ENCODE data around the gene EXOC6B. TPM values are rescaled to one million over a fixed set of nuclear protein-coding genes. Genes with fewer than 3 reads are reported as not detected.

Gene EXOC6B
- total and polyA plus RNA-seq, 10 of the 15 experiments (the other 5 are each of a cell fraction or from before 2014, with no cell fraction given) = 0.23 to 2.2 (median 1.2) TPM

DNA sequence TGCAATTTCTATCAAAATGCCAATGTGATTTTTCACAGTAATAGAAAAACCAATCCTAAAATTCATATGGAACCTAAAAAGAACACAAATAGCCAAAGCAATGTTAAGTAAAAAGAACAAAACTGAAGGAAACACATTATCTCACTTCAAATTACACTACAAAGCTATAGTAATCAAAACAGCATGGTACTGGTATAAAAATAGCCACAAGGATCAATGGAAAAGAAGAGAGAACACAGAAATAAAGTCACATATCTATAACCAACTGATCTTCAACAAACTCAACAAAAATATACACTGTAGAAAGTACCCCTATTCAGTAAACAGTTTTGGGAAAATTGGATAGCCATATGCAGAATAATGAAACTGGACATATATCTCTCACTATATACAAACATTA is 426.0 kb downstream of the EXOC6B start:
- Histone ChIP-seq H3K9ac (ENCODE audit: control insufficient read depth, insufficient read depth, low read length) (no peak overlapping the region), H3K4me3 (no peak overlapping the region), H3K36me3 (ENCODE audit: control insufficient read depth in 2 of 2, insufficient read depth in 2 of 2, low read length in 1 of 2) (no peaks in the 10 kb centered on the region), H3K4me2 (ENCODE audit: control insufficient read depth, insufficient read depth) (no peak overlapping the region), H4K20me1 (ENCODE audit: control insufficient read depth, insufficient read depth) (no peaks in the 10 kb centered on the region), H2AFZ (ENCODE audit: control insufficient read depth, low read depth, low read length) (no peak overlapping the region), H3K9me3 (replicated peaks; ENCODE audit: control insufficient read depth, insufficient read depth, low read length) (no peaks in the 10 kb centered on the region), H3K27me3 (replicated peaks in 1 of 2; ENCODE audit: control insufficient read depth in 2 of 2, insufficient read depth in 2 of 2, low read length in 1 of 2) (no peaks in the 10 kb centered on the region), H3K79me2 (ENCODE audit: control insufficient read depth, insufficient read depth, low read length) (no peaks in the 10 kb centered on the region), H3K4me1 (ENCODE audit: control insufficient read depth, insufficient read depth, low read length) (no peaks in the 10 kb centered on the region), H3K27ac (ENCODE audit: control insufficient read depth, insufficient read depth) (no peak overlapping the region)
- ChIA-PET CTCF (no interaction called here), POLR2A (no interaction called here), SMC1A (ENCODE audit: uncharacterized antibody, unreplicated experiment) (no interaction called here), RAD21 (ENCODE audit: unreplicated experiment) (no interaction called here)
- BruUV-seq (replicated peaks) = no TSS peak
- in situ Hi-C loops (cut with MboI) (no loop called here), intact Hi-C loops (cut with micrococcal nuclease; ENCODE audit: unreplicated experiment) (no loop called here)
- DNase-seq (ENCODE audit: low read depth, low spot score) (no peak), ATAC-seq (no peak), FAIRE-seq (no peak)
- no peak for TF ChIP-seq RELA (IDR thresholded peaks at IDR 0.05; ENCODE audit: borderline replicate concordance, partially characterized antibody)
- TF ChIP-seq CBX5 (IDR thresholded peaks at IDR 0.05; ENCODE audit: low read depth) = no peak
- TF ChIP-seq, protein P1, sequence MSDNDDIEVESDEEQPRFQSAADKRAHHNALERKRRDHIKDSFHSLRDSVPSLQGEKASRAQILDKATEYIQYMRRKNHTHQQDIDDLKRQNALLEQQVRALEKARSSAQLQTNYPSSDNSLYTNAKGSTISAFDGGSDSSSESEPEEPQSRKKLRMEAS (IDR thresholded peaks at IDR 0.05; ENCODE audit: low read depth, low read length) = no peak
- no peak for TF ChIP-seq BRCA1 (IDR thresholded peaks at IDR 0.05; ENCODE audit: low read depth, low read length)
- TF ChIP-seq POLR2AphosphoS5 (IDR thresholded peaks at IDR 0.05; ENCODE audit: low read length) = no peak
- no peak for TF ChIP-seq SUPT20H (IDR thresholded peaks at IDR 0.05; ENCODE audit: borderline replicate concordance, control insufficient read depth, low read depth, low read length)
- TF ChIP-seq WRNIP1 (IDR thresholded peaks at IDR 0.05; ENCODE audit: borderline replicate concordance, low read depth, low read length) = no peak
- no peak for TF ChIP-seq IKZF2 (IDR thresholded peaks at IDR 0.05)
- TF ChIP-seq, protein P2, sequence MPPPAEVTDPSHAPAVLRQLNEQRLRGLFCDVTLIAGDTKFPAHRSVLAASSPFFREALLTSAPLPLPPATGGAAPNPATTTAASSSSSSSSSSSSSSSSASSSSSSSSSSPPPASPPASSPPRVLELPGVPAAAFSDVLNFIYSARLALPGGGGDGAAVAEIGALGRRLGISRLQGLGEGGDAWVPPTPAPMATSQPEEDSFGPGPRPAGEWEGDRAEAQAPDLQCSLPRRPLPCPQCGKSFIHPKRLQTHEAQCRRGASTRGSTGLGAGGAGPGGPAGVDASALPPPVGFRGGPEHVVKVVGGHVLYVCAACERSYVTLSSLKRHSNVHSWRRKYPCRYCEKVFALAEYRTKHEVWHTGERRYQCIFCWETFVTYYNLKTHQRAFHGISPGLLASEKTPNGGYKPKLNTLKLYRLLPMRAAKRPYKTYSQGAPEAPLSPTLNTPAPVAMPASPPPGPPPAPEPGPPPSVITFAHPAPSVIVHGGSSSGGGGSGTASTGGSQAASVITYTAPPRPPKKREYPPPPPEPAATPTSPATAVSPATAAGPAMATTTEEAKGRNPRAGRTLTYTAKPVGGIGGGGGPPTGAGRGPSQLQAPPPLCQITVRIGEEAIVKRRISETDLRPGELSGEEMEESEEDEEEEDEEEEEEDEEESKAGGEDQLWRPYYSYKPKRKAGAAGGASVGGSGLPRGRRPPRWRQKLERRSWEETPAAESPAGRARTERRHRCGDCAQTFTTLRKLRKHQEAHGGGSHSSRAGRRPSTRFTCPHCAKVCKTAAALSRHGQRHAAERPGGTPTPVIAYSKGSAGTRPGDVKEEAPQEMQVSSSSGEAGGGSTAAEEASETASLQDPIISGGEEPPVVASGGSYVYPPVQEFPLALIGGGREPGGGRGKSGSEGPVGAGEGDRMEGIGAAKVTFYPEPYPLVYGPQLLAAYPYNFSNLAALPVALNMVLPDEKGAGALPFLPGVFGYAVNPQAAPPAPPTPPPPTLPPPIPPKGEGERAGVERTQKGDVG (CRISPR knock-in tag; IDR thresholded peaks at IDR 0.05) = no peak
- TF ChIP-seq ZNF274 (IDR thresholded peaks at IDR 0.05; ENCODE audit: insufficient read depth, insufficient read length) = no peak
- no peak for TF ChIP-seq ZNF622 (IDR thresholded peaks at IDR 0.05)
- TF ChIP-seq, protein P3, sequence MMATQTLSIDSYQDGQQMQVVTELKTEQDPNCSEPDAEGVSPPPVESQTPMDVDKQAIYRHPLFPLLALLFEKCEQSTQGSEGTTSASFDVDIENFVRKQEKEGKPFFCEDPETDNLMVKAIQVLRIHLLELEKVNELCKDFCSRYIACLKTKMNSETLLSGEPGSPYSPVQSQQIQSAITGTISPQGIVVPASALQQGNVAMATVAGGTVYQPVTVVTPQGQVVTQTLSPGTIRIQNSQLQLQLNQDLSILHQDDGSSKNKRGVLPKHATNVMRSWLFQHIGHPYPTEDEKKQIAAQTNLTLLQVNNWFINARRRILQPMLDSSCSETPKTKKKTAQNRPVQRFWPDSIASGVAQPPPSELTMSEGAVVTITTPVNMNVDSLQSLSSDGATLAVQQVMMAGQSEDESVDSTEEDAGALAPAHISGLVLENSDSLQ (IDR thresholded peaks at IDR 0.05) = no peak
- no peak for TF ChIP-seq BACH1 (IDR thresholded peaks at IDR 0.05; ENCODE audit: borderline replicate concordance)
- no peak for TF ChIP-seq ZNF384 (IDR thresholded peaks at IDR 0.05; ENCODE audit: borderline replicate concordance, low read depth, low read length)
- TF ChIP-seq RAD51 (IDR thresholded peaks at IDR 0.05) = no peak
- TF ChIP-seq, protein P4, sequence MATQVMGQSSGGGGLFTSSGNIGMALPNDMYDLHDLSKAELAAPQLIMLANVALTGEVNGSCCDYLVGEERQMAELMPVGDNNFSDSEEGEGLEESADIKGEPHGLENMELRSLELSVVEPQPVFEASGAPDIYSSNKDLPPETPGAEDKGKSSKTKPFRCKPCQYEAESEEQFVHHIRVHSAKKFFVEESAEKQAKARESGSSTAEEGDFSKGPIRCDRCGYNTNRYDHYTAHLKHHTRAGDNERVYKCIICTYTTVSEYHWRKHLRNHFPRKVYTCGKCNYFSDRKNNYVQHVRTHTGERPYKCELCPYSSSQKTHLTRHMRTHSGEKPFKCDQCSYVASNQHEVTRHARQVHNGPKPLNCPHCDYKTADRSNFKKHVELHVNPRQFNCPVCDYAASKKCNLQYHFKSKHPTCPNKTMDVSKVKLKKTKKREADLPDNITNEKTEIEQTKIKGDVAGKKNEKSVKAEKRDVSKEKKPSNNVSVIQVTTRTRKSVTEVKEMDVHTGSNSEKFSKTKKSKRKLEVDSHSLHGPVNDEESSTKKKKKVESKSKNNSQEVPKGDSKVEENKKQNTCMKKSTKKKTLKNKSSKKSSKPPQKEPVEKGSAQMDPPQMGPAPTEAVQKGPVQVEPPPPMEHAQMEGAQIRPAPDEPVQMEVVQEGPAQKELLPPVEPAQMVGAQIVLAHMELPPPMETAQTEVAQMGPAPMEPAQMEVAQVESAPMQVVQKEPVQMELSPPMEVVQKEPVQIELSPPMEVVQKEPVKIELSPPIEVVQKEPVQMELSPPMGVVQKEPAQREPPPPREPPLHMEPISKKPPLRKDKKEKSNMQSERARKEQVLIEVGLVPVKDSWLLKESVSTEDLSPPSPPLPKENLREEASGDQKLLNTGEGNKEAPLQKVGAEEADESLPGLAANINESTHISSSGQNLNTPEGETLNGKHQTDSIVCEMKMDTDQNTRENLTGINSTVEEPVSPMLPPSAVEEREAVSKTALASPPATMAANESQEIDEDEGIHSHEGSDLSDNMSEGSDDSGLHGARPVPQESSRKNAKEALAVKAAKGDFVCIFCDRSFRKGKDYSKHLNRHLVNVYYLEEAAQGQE (IDR thresholded peaks at IDR 0.05; ENCODE audit: low read depth, low read length) = no peak
- no peak for TF ChIP-seq JUNB (IDR thresholded peaks at IDR 0.05)
- TF ChIP-seq FOXM1 (IDR thresholded peaks at IDR 0.05; ENCODE audit: low read depth, low read length) = no peak
- TF ChIP-seq BCL11A (IDR thresholded peaks at IDR 0.05; ENCODE audit: low read depth, low read length) = no peak
- no peak for TF ChIP-seq NFIC (IDR thresholded peaks at IDR 0.05; ENCODE audit: low read depth, low read length)

All from GM12878 (cell line).